ENCODE data around the gene TSPAN14. TPM values are rescaled to one million over a fixed set of nuclear protein-coding genes. Genes with fewer than 3 reads are reported as not detected.

Gene TSPAN14
- total and polyA plus RNA-seq, 4 donors, result 19.8 to 82.5 (median 55.6) TPM

- H3K9me3 ChIP-seq (ENCODE audit: control insufficient read depth, insufficient read depth, low read length), result no peaks in the 10 kb centered on the region
- H3K27ac ChIP-seq (ENCODE audit: low read depth, low read length), result peak overlapping the region; percentile 85
- H3K27me3 ChIP-seq (ENCODE audit: control insufficient read depth, insufficient read depth, low read length), result no peaks in the 10 kb centered on the region
- peaks cover 73% of the 10 kb centered on the region for H3K4me1 ChIP-seq (ENCODE audit: control insufficient read depth, insufficient read depth, low read length)
- 64% methylated on average over 6 of the region's 6 CpGs for WGBS (ENCODE audit: insufficient coverage)
- H3K36me3 ChIP-seq (ENCODE audit: control insufficient read depth, insufficient read depth, low read length), result no peaks in the 10 kb centered on the region
- no peak overlapping the region for H3K4me3 ChIP-seq (ENCODE audit: low read depth, low read length)
- peak in 1 of 6 donors; percentile 69 for DNase-seq (ENCODE audit: low read depth in 4 of 6, low spot score in 6 of 6)
Observed at GRCh38 chr10:80460399-80461207, 6.5 kb downstream of the TSPAN14 start.

- no peaks in the 10 kb centered on the region for H3K36me3 ChIP-seq (ENCODE audit: control insufficient read depth, insufficient read depth, low read length)
- H3K27me3 ChIP-seq (ENCODE audit: control insufficient read depth, insufficient read depth, low read length), result no peaks in the 10 kb centered on the region
- peaks cover 73% of the 10 kb centered on the region for H3K4me1 ChIP-seq (ENCODE audit: control insufficient read depth, insufficient read depth, low read length)
- no peaks in the 10 kb centered on the region for H3K9me3 ChIP-seq (ENCODE audit: control insufficient read depth, insufficient read depth, low read length)
- WGBS (ENCODE audit: insufficient coverage), result 74% methylated on average over 7 of the region's 8 CpGs
- DNase-seq (ENCODE audit: low read depth in 4 of 6, low spot score in 6 of 6), result no peak
- H3K27ac ChIP-seq (ENCODE audit: low read depth, low read length), result peak overlapping the region; percentile 85
- H3K4me3 ChIP-seq (ENCODE audit: low read depth, low read length), result no peak overlapping the region
Observed at GRCh38 chr10:80461208-80462183, 7.4 kb downstream of the TSPAN14 start.

DNA sequence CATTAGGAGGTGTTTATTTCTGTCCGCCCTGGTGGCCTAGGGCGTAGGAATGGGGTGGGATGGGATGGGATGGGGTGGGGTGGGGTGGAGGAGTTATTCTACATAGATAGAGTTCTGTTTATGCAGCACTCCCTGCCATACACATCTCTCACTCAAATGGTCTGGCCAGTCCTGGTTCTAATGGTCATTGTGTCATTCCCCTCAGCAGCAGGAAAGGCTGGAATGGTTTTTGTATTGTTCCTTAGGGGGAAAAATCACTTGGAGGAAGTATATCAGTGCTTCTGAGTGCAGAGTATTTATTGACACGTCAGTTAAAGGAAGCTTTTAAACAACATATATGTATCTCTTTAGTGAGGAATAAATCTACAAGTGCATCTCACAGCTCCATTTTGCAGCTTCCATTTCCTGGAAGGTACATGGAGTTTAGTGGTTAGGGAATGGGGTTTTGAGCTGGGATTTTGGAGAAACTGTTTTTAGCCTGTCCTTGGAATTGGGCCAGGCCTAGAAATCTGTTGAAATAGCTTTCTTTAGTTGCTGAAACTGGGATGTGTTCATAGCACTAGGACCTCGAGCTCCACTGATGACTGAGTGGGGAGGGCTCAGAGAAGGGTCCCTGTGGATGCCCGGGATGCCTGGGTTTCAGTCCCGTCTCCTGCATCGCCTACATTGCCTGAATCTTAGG lies 8.3 kb downstream of the TSPAN14 start:
- Histone ChIP-seq H3K36me3 (ENCODE audit: control insufficient read depth, insufficient read depth, low read length) (no peaks in the 10 kb centered on the region), H3K4me3 (ENCODE audit: low read depth, low read length) (no peak overlapping the region), H3K9me3 (ENCODE audit: control insufficient read depth, insufficient read depth, low read length) (no peaks in the 10 kb centered on the region), H3K4me1 (ENCODE audit: control insufficient read depth, insufficient read depth, low read length) (peaks cover 73% of the 10 kb centered on the region), H3K27ac (ENCODE audit: low read depth, low read length) (peak overlapping the region; percentile 85), H3K27me3 (ENCODE audit: control insufficient read depth, insufficient read depth, low read length) (no peaks in the 10 kb centered on the region)
- 30% methylated on average over 4 of the region's 7 CpGs for WGBS (ENCODE audit: insufficient coverage)
- DNase-seq (ENCODE audit: low read depth in 4 of 6, low spot score in 6 of 6), result peak in 2 of 6 donors; percentile 45 to 85

- Histone ChIP-seq H3K27ac (ENCODE audit: low read depth, low read length) (peak overlapping the region; percentile 85), H3K4me1 (ENCODE audit: control insufficient read depth, insufficient read depth, low read length) (peaks cover 75% of the 10 kb centered on the region), H3K9me3 (ENCODE audit: control insufficient read depth, insufficient read depth, low read length) (no peaks in the 10 kb centered on the region), H3K36me3 (ENCODE audit: control insufficient read depth, insufficient read depth, low read length) (no peaks in the 10 kb centered on the region), H3K4me3 (ENCODE audit: low read depth, low read length) (no peak overlapping the region), H3K27me3 (ENCODE audit: control insufficient read depth, insufficient read depth, low read length) (no peaks in the 10 kb centered on the region)
- no CpG with 5 or more reads among the region's 5 CpGs for WGBS (ENCODE audit: insufficient coverage)
- peak in 1 of 6 donors; percentile 68 for DNase-seq (ENCODE audit: low read depth in 4 of 6, low spot score in 6 of 6)
Observed at GRCh38 chr10:80462981-80463741, 9.1 kb downstream of the TSPAN14 start.

DNA sequence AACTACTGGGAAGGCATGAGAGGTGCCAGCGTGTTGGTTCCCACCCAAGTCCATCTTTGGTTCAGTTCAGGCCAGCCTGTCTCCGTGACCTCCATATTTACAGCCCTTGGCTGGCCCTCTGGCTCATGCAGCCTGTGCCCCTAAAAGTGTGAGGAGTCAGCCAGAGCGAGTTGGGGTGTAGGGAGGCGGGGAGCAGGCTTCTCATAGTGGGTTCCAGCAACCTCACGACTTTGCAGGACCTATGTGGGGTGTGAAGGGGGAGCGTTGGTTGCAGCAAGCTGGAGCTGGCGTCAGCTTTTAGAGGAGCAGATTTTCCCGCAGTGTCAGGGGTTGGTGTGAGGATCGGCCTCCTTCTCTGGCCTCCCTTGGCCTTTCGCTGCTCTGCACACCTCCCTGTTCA lies 9.8 kb downstream of the TSPAN14 start:
- Histone ChIP-seq H3K36me3 (ENCODE audit: control insufficient read depth, insufficient read depth, low read length) (no peaks in the 10 kb centered on the region), H3K4me1 (ENCODE audit: control insufficient read depth, insufficient read depth, low read length) (peaks cover 74% of the 10 kb centered on the region), H3K27ac (ENCODE audit: low read depth, low read length) (peak overlapping the region; percentile 85), H3K4me3 (ENCODE audit: low read depth, low read length) (no peak overlapping the region), H3K27me3 (ENCODE audit: control insufficient read depth, insufficient read depth, low read length) (no peaks in the 10 kb centered on the region), H3K9me3 (ENCODE audit: control insufficient read depth, insufficient read depth, low read length) (no peaks in the 10 kb centered on the region)
- no peak for DNase-seq (ENCODE audit: low read depth in 4 of 6, low spot score in 6 of 6)
- 77% methylated on average over 9 of the region's 10 CpGs for whole genome bisulfite sequencing (ENCODE audit: insufficient coverage)

DNA sequence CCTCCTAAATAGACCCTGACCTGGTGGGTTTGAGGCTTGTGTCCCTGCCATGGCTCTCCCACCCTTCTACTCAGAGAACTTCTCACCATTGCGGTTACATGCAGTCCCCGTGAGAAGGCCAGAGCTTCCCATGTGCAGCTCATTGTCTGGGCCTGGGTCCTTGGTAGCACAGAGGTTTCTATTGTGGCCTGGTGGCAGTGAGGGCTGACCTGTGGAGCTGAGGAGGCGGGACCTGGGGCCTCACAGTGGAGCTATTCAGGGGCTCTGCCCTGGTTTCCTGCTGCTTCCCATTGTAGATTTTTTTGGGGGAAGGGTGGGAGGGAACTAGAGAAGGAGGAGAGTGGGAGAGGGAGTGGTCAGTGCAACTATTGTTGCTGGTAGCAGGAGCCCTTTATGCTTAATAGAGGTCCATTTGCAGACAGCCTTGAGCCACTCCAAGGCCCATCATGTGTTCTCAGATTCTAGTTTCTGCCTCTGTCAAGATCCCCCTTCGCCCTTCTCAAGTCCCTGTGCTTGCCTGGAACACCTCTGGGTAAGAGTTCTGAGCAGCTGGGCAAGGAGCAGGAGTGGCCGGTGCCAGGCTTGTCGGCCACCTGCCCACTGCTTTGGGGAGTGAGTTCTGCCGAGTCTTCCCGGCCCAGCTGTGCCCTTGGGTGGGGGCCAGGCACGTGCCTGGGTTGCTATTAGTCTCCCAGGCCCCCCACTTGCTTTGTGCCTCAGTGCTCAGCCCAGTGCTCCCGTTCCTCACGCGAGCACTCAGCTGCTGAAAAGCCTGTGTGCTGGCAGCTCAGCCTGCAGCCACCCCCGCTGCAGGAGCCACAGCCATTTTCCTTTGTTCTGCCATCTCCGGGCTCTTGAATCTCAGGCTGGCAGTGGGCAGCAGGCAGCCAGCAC lies 10.7 kb downstream of the TSPAN14 start:
- Histone ChIP-seq H3K36me3 (ENCODE audit: control insufficient read depth, insufficient read depth, low read length) (no peaks in the 10 kb centered on the region), H3K9me3 (ENCODE audit: control insufficient read depth, insufficient read depth, low read length) (no peaks in the 10 kb centered on the region), H3K27ac (ENCODE audit: low read depth, low read length) (peak overlapping the region; percentile 85), H3K4me3 (ENCODE audit: low read depth, low read length) (no peak overlapping the region), H3K4me1 (ENCODE audit: control insufficient read depth, insufficient read depth, low read length) (peaks cover 74% of the 10 kb centered on the region), H3K27me3 (ENCODE audit: control insufficient read depth, insufficient read depth, low read length) (no peaks in the 10 kb centered on the region)
- peak in 3 of 6 donors; percentile 54 to 90 (median 90) for DNase-seq (ENCODE audit: low read depth in 4 of 6, low spot score in 6 of 6)
- WGBS (ENCODE audit: insufficient coverage), result 12% methylated on average over 14 of the region's 14 CpGs

DNA sequence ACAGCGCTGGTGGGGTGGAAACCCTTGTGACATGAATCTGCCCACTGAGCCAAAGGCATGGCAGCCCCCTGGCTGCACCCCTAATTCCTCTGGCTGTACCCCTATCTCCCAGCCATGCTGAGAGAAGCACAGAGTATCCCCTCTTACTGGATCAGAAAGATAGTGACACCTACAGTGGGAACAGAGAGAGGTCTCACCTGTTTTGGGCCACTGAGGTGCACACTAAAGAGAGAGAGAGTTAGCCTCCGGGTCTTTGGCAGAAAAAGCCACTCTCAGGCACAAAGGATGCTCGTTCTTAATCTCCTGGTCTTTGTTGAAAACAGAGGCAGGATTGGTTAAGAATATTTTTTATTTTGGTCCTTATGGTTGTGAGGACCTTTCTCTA lies 11.3 kb downstream of the TSPAN14 start:
- Histone ChIP-seq H3K36me3 (ENCODE audit: control insufficient read depth, insufficient read depth, low read length) (no peaks in the 10 kb centered on the region), H3K9me3 (ENCODE audit: control insufficient read depth, insufficient read depth, low read length) (no peaks in the 10 kb centered on the region), H3K27ac (ENCODE audit: low read depth, low read length) (peak overlapping the region; percentile 85), H3K4me1 (ENCODE audit: control insufficient read depth, insufficient read depth, low read length) (peaks cover 72% of the 10 kb centered on the region), H3K27me3 (ENCODE audit: control insufficient read depth, insufficient read depth, low read length) (no peaks in the 10 kb centered on the region), H3K4me3 (ENCODE audit: low read depth, low read length) (no peak overlapping the region)
- DNase-seq (ENCODE audit: low read depth in 4 of 6, low spot score in 6 of 6), result no peak
- 0% methylated on average over 2 of the region's 3 CpGs for WGBS (ENCODE audit: insufficient coverage)

DNA sequence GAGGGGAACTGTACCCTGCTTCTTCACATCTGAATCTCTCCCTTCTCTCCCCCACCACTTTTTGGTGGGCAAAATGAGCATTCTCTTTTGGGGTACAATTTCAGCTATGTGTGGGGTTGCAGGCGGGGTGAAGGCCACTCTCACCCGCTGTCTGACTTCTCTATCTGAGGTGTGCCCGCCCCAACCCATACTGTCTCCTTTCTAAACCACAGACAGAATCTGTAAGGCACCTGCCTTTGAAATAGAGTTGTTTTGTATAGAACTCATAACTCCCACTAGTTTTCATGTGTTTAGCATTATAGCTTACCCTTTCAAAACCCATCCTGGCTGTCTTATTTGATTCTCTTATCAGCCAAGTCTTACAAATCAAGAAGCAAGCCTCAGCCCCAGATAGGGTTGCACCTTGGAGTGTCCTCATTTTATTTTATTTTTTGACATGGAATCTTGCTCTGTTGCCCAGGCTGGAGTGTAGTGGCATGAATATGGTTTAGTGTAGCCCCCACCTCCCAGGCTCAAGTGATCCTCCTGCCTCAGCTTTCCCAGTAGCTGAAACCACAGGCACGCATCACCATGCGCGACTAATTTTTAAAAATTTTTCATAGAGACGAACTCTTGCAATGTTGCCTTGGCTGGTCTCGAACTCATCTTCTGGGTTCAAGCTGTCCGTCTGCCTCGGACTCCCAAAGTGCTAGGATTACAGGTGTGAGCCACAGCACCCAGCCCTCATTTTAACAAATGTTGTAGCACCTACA lies 11.9 kb downstream of the TSPAN14 start:
- peaks cover under 1% of the 10 kb centered on the region for H3K36me3 ChIP-seq (ENCODE audit: control insufficient read depth, insufficient read depth, low read length)
- H3K27me3 ChIP-seq (ENCODE audit: control insufficient read depth, insufficient read depth, low read length), result no peaks in the 10 kb centered on the region
- H3K4me3 ChIP-seq (ENCODE audit: low read depth, low read length), result no peak overlapping the region
- WGBS (ENCODE audit: insufficient coverage), result 89% methylated on average over 7 of the region's 10 CpGs
- H3K9me3 ChIP-seq (ENCODE audit: control insufficient read depth, insufficient read depth, low read length), result no peaks in the 10 kb centered on the region
- peaks cover 70% of the 10 kb centered on the region for H3K4me1 ChIP-seq (ENCODE audit: control insufficient read depth, insufficient read depth, low read length)
- DNase-seq (ENCODE audit: low read depth in 4 of 6, low spot score in 6 of 6), result no peak
- peak overlapping the region; percentile 85 for H3K27ac ChIP-seq (ENCODE audit: low read depth, low read length)
